Measurements from ENCODE around the gene CDC45. TPM values are rescaled to one million over a fixed set of nuclear protein-coding genes. Genes with fewer than 3 reads are reported as not detected.

CDC45 gene
- total and polyA plus RNA-seq, 2 of the 13 experiments (the other 11 are each of a cell fraction or from before 2014, with no cell fraction given): 14.4 to 36.3 TPM

DNA sequence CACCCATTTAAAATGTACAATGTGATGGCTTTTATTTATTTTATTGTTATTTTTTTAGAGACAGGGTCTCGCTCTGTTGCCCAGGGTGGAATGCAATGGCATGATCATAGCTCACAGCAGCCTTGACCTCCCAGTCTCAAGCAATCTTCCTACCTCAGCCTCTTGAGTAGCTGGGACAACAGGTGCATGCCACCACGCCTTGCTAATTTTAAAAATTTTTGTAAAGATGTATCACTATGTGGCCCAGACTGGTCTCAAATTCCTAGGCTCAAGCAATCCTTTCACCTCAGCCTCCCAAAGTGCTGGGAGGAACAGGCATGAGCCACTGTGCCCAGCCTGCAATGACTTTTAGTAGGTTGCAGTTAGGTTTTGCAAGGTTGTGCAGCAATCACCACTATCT lies 30.2 kb downstream of the CDC45 start:
- Histone ChIP-seq H3K79me2 (ENCODE audit: insufficient read depth, low read length) (no peaks in the 10 kb centered on the region), H3K4me3 (replicated peaks in 1 of 3; ENCODE audit: insufficient read depth in 1 of 3, low read depth in 2 of 3, low read length in 3 of 3) (no peak overlapping the region), H3K27ac (ENCODE audit: extremely low read length, insufficient read depth, low read length) (no peak overlapping the region), H4K20me1 (ENCODE audit: insufficient read depth, low read length) (no peaks in the 10 kb centered on the region), H3K4me2 (ENCODE audit: low read depth, low read length) (no peak overlapping the region), H3K9me3 (ENCODE audit: low read length) (no peaks in the 10 kb centered on the region), H3K9ac (ENCODE audit: insufficient read depth, low read depth, low read length) (no peak overlapping the region), H2AFZ (ENCODE audit: low read length) (no peak overlapping the region), H3K4me1 (ENCODE audit: insufficient read depth, low read length) (no peaks in the 10 kb centered on the region), H3K36me3 (replicated peaks in 1 of 2; ENCODE audit: control insufficient read depth in 1 of 2, insufficient read depth in 2 of 2, low read length in 2 of 2) (peaks cover 7 to 46% of the 10 kb centered on the region in 2 experiments), H3K27me3 (ENCODE audit: control insufficient read depth in 1 of 2, insufficient read depth in 2 of 2, low read length in 2 of 2) (no peaks in the 10 kb centered on the region)
- intact Hi-C loops (cut with micrococcal nuclease; ENCODE audit: unreplicated experiment) (no loop called here), in situ Hi-C loops (cut with HindIII; ENCODE audit: extremely low pct_ligation_motif_present, low pct_unique_long_range_greater_than_20kb) (no loop called here)
- no TSS peak for BruUV-seq (replicated peaks)
- ATAC-seq (no peak), DNase-seq (ENCODE audit: low spot score) (no peak), FAIRE-seq (no peak)
- WGBS (ENCODE audit: low lambda C conversion rate): 95% methylated on average over 2 of the region's 2 CpGs
- ChIA-PET POLR2A (no interaction called here), CTCF (ENCODE audit: low intra/inter-chr PET ratio, low total read pairs) (no interaction called here)
- TF ChIP-seq SRSF4 (IDR thresholded peaks at IDR 0.05; ENCODE audit: low read depth, low read length, poor library complexity, severe bottlenecking) (no peak), ZNF230 (CRISPR knock-in tag; IDR thresholded peaks at IDR 0.05) (no peak), ARHGAP35 (CRISPR knock-in tag; IDR thresholded peaks at IDR 0.05; ENCODE audit: borderline replicate concordance) (no peak), ZNF562 (CRISPR knock-in tag; IDR thresholded peaks at IDR 0.05; ENCODE audit: borderline replicate concordance) (no peak)

DNA sequence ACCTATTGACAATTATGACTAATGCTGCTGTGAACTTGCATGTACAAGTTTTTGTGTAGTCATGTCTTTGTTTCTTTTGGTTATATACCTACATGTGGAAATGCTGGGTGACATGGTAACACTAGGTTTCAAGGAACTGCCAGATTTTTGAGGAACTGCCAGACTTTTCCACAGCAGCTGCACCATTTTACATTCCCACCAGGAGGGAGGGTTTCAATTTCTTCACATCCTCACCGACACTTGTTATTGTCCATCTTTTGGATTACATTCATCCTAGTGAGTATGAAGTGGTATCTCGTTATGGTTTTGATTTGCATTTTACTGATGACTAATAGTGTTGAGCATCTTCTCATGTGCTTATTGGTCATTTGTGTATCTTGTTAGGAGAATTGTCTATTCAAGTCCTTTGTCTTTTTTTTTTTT lies 31.2 kb downstream of the CDC45 start:
- TF ChIP-seq, protein P1, sequence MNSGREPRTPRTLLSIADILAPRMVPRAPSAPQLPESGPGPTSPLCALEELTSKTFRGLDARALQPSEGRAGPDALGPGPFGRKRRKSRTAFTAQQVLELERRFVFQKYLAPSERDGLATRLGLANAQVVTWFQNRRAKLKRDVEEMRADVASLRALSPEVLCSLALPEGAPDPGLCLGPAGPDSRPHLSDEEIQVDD (CRISPR knock-in tag; IDR thresholded peaks at IDR 0.05; ENCODE audit: borderline replicate concordance): no peak
- TF ChIP-seq, protein P2, sequence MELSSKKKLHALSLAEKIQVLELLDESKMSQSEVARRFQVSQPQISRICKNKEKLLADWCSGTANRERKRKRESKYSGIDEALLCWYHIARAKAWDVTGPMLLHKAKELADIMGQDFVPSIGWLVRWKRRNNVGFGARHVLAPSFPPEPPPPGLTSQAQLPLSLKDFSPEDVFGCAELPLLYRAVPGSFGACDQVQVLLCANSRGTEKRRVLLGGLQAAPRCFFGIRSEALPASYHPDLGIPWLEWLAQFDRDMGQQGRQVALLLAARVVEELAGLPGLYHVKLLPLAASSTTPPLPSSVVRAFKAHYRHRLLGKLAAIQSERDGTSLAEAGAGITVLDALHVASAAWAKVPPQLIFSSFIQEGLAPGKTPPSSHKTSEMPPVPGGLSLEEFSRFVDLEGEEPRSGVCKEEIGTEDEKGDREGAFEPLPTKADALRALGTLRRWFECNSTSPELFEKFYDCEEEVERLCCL (CRISPR knock-in tag; IDR thresholded peaks at IDR 0.05; ENCODE audit: borderline replicate concordance): no peak
- TF ChIP-seq ATM (IDR thresholded peaks at IDR 0.05; ENCODE audit: borderline replicate concordance) (no peak), ZNF335 (CRISPR knock-in tag; IDR thresholded peaks at IDR 0.05) (no peak), HNRNPK (IDR thresholded peaks at IDR 0.05; ENCODE audit: low read depth, low read length, poor library complexity, severe bottlenecking) (no peak), TSC22D2 (CRISPR knock-in tag; IDR thresholded peaks at IDR 0.05; ENCODE audit: borderline replicate concordance) (no peak), ZNF772 (CRISPR knock-in tag; IDR thresholded peaks at IDR 0.05) (no peak), MBD4 (IDR thresholded peaks at IDR 0.05; ENCODE audit: borderline replicate concordance, low read length) (no peak), TOPORS (CRISPR knock-in tag; IDR thresholded peaks at IDR 0.05) (no peak)
- TF ChIP-seq, protein P3, sequence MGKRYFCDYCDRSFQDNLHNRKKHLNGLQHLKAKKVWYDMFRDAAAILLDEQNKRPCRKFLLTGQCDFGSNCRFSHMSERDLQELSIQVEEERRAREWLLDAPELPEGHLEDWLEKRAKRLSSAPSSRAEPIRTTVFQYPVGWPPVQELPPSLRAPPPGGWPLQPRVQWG (CRISPR knock-in tag; IDR thresholded peaks at IDR 0.05; ENCODE audit: borderline replicate concordance, low read depth): no peak
- TF ChIP-seq, protein P4, sequence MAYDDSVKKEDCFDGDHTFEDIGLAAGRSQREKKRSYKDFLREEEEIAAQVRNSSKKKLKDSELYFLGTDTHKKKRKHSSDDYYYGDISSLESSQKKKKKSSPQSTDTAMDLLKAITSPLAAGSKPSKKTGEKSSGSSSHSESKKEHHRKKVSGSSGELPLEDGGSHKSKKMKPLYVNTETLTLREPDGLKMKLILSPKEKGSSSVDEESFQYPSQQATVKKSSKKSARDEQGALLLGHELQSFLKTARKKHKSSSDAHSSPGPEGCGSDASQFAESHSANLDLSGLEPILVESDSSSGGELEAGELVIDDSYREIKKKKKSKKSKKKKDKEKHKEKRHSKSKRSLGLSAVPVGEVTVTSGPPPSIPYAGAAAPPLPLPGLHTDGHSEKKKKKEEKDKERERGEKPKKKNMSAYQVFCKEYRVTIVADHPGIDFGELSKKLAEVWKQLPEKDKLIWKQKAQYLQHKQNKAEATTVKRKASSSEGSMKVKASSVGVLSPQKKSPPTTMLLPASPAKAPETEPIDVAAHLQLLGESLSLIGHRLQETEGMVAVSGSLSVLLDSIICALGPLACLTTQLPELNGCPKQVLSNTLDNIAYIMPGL (CRISPR knock-in tag; IDR thresholded peaks at IDR 0.05; ENCODE audit: borderline replicate concordance in 1 of 2, low read depth in 1 of 2): no peak
- Histone ChIP-seq H3K4me1 (ENCODE audit: insufficient read depth, low read length) (no peaks in the 10 kb centered on the region), H3K4me2 (ENCODE audit: low read depth, low read length) (no peak overlapping the region), H3K36me3 (replicated peaks in 1 of 2; ENCODE audit: control insufficient read depth in 1 of 2, insufficient read depth in 2 of 2, low read length in 2 of 2) (peaks cover 8 to 48% of the 10 kb centered on the region in 2 experiments), H3K79me2 (ENCODE audit: insufficient read depth, low read length) (no peaks in the 10 kb centered on the region), H4K20me1 (ENCODE audit: insufficient read depth, low read length) (no peaks in the 10 kb centered on the region), H3K4me3 (replicated peaks in 1 of 3; ENCODE audit: insufficient read depth in 1 of 3, low read depth in 2 of 3, low read length in 3 of 3) (no peak overlapping the region), H3K27ac (ENCODE audit: extremely low read length, insufficient read depth, low read length) (no peak overlapping the region), H3K27me3 (ENCODE audit: control insufficient read depth in 1 of 2, insufficient read depth in 2 of 2, low read length in 2 of 2) (no peaks in the 10 kb centered on the region), H3K9ac (ENCODE audit: insufficient read depth, low read depth, low read length) (no peak overlapping the region), H3K9me3 (ENCODE audit: low read length) (no peaks in the 10 kb centered on the region), H2AFZ (ENCODE audit: low read length) (no peak overlapping the region)
- DNase-seq (ENCODE audit: low spot score): no peak
- 95% methylated on average over 2 of the region's 2 CpGs for WGBS (ENCODE audit: low lambda C conversion rate)
- CTCF ChIA-PET (ENCODE audit: low intra/inter-chr PET ratio, low total read pairs): no interaction called here
- POLR2A ChIA-PET: no interaction called here
- BruUV-seq (replicated peaks): no TSS peak
- in situ Hi-C loops (cut with HindIII; ENCODE audit: extremely low pct_ligation_motif_present, low pct_unique_long_range_greater_than_20kb): no loop called here
- no peak for ATAC-seq
- FAIRE-seq: no peak
- intact Hi-C loops (cut with micrococcal nuclease; ENCODE audit: unreplicated experiment): no loop called here

Measured in HepG2 (cell line).